ENCODE measurements around the gene CST3.

DNA sequence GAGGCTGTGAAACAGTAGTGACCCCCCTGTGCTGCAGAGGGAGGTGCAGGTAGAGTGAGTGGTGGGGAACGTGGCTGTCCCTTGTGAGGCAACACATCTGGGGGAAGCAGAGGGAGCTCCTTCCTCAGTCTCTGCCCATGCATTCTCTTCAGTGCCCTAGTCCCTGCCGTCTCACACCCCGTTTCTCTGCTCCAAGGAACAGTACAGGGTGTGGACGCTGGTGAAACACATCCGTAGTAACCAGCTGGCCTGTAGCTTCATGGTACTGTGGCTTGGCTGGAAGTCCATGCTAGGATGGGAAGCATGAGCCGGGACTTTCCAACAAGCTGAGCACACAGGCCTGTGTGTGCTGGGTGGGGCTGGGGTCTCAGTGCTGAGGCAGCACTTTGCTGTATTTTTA, 25.4 kb upstream of the CST3 start:
- TF ChIP-seq, protein P1, sequence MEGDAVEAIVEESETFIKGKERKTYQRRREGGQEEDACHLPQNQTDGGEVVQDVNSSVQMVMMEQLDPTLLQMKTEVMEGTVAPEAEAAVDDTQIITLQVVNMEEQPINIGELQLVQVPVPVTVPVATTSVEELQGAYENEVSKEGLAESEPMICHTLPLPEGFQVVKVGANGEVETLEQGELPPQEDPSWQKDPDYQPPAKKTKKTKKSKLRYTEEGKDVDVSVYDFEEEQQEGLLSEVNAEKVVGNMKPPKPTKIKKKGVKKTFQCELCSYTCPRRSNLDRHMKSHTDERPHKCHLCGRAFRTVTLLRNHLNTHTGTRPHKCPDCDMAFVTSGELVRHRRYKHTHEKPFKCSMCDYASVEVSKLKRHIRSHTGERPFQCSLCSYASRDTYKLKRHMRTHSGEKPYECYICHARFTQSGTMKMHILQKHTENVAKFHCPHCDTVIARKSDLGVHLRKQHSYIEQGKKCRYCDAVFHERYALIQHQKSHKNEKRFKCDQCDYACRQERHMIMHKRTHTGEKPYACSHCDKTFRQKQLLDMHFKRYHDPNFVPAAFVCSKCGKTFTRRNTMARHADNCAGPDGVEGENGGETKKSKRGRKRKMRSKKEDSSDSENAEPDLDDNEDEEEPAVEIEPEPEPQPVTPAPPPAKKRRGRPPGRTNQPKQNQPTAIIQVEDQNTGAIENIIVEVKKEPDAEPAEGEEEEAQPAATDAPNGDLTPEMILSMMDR (optimal IDR thresholded peaks at IDR 0.05 in 1 of 3, IDR thresholded peaks at IDR 0.05 in 1 of 3, conservative IDR thresholded peaks at IDR 0.05 in 1 of 3; ENCODE audit: extremely low read depth in 1 of 3, insufficient read depth in 2 of 3, low read length in 3 of 3): no peak
- TF ChIP-seq EZH2 (IDR thresholded peaks at IDR 0.05; ENCODE audit: low read length): no peak
